HL-60/S4 treated with phorbol 12-myristate 13-acetate at 8.2 ng/mL for 4 days and 3 days (cell line): ENCODE results near the gene ARHGEF40.

ENCODE experiments used
- in situ Hi-C: fragments of 300-500 bp; cut with MboI; formaldehyde crosslinking; loops from 2 replicates; pipeline ENCODE4 v1.15.0; 2022; ENCODE audit warnings: low sequenced_read_pairs

Gene ARHGEF40

GRCh38 chr14:21096438-21096837 is 26.3 kb downstream of the ARHGEF40 start:
- in situ Hi-C loops = no loop called here

GRCh38 chr14:21096978-21097635 is 27.0 kb downstream of the ARHGEF40 start:
- in situ Hi-C loops = no loop called here

- in situ Hi-C loops = no loop called here
Observed at GRCh38 chr14:21097636-21098075, 27.6 kb downstream of the ARHGEF40 start.

GRCh38 chr14:21098076-21098891 is 28.2 kb downstream of the ARHGEF40 start, which contains the start of gene ZNF219:
ZNF219 (minus strand) TSS chr14:21098655; CDS start chr14:21093591, 5,064 bp downstream.
- in situ Hi-C loops = no loop called here

GRCh38 chr14:21098892-21099595 is 28.9 kb downstream of the ARHGEF40 start:
- in situ Hi-C loops = no loop called here

GRCh38 chr14:21099596-21099985 is 29.5 kb downstream of the ARHGEF40 start:
- in situ Hi-C loops = no loop called here

DNA sequence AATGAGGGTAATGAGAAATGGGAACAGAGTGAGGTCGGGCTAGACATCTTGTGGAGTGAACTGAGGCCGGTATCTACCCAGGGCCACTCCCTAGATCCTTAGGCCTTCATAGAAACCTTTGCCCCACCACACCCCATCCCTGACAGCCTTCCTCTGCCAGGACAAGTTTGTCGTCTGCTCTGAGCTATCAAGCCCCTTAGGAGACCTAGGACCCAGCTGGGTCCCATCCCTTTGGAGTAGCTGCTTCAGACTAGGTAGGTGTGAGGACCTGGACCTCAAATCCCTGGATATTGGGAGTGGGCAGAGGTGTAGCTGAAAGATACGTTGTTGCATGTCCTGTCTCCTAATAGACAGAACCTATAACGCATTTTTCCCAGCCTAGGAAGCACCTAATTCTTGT is 30.8 kb downstream of the ARHGEF40 start, which contains the start of gene TMEM253:
TSS of gene TMEM253 (plus strand) at position 136 of the 400 bp plus-strand sequence. CDS start 278 bp downstream, outside the sequence.
- in situ Hi-C loops = loop anchor here (5.0 kb wide), 1 partner anchor 89 kb away; no protein-coding TSS in a partner anchor

DNA sequence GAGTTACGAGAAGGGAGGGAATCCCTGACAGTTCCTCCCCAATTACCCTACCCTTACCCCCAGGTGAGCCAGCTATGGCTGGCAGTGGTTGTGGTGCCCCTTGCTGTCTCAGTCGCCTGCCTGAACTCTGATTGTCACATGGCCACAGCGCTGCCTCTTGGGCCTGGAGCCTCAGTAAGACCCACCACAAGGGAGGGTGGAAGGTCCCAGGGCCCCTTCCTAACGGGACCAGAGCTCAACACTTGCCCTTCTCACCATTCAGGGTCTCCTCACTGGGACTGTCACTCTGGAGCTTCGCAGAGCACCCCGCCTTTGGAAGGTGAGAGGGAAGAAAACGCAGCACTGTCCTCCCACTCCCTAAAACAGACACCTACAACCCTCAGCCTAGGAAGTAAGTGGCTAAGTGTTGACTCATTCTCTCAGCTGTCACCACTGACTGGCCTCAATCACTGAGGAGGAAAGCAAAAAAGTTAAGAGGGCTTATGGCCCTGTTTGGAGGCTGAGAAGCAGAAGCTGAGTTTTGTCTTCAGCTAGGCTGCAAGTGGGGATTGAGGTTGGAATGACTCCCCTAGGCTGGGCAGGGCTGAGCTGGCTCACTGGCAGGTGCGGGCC is 31.8 kb downstream of the ARHGEF40 start:
- in situ Hi-C loops = loop anchor here (5.0 kb wide), 1 partner anchor 90 kb away; no protein-coding TSS in a partner anchor

- in situ Hi-C loops = loop anchor here (5.0 kb wide), 1 partner anchor 90 kb away; no protein-coding TSS in a partner anchor
Observed at GRCh38 chr14:21102521-21103410, 32.7 kb downstream of the ARHGEF40 start.

DNA sequence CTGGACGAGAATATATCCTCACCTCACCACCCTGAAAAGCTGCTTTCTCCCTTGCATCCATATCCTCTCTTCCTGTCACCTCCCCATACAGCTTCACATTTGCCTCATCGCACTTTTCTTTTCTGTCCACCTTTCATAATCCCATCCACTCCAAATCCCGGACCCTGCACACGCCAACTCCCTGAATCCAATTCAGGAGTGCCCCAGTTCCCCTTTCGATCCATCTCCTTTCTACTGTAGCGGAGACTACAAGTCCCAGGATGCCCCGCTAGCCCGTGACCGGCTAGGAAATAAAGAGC is 33.3 kb downstream of the ARHGEF40 start:
- in situ Hi-C loops = loop anchor here (5.0 kb wide), 1 partner anchor 91 kb away; no protein-coding TSS in a partner anchor

GRCh38 chr14:21103710-21104447 is 33.8 kb downstream of the ARHGEF40 start:
- in situ Hi-C loops = loop anchor here (5.0 kb wide), 1 partner anchor 92 kb away; no protein-coding TSS in a partner anchor

GRCh38 chr14:21104448-21105060 is 34.5 kb downstream of the ARHGEF40 start:
- in situ Hi-C loops = loop anchor here (5.0 kb wide), 1 partner anchor 92 kb away; no protein-coding TSS in a partner anchor

DNA sequence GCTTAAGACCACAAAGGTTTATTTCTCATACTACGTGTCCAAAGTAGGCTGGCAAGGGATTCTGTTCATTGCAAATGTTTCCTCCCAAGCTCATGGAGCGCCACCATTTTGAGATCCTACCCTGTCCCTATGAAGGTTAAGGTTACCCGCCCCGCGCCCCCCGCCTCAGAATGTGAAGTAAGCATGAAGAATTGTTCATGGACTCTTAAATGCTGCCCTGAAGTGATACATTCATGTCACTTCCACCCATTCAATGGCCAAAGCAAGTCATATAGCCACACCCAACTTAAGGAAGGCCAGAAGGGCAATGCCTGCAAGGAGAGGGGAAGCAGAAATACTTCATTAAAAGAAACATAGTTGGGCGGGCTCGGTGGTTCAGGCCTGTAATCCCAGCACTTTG is 35.0 kb downstream of the ARHGEF40 start:
- in situ Hi-C loops = no loop called here

DNA sequence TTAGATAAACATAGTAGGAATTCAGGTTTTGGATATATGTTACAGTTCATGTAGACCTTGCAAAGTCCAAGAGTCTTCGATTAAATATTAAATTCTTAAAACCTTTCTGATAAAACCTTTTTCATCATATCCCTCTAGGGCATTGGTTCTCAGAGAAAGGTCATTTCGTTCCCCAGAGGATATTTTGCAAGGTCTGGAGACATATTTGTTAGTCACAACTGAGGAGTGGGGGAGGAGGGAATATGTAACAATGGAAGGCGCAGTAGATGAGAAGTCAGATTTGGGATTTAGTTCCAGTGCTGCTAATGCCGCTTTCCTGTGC is 36.0 kb downstream of the ARHGEF40 start:
- in situ Hi-C loops = no loop called here

DNA sequence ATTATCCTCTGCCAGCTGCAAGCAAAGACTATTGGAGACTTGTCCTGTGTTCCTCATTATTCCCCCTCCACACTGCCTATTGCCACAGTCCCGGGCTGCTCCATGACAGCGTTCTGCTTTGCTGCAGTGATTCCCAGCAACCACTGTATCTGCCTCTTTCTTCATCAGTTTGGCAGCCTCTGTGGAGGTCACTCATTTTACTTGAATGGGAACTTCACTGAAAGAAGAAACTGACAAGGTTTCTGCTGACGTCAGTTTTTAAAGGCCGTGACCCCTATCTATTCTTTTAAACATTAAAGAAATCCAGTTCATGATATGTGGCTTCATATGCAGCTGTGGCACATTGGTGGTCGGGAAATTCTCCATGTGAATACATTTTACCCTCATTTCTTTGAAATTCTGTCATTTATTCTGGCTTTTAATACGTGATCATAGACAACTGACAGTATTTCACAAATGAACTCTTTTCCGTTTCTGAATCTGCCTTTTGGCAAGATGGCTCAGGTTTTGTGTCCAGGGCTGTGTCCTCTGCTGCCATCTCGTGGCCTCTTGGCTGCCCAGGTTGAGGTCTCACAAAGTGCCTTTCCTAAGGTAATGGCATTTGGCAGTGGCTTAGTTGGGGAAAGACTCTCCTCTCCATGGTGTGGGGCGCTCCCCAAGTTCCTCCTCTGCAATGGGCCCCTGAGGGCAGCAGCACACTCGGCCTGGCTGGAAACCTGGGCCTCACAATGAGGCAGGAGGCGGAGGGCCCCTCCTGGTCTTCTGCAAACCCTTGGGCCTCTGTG is 36.6 kb downstream of the ARHGEF40 start:
- in situ Hi-C loops = no loop called here

DNA sequence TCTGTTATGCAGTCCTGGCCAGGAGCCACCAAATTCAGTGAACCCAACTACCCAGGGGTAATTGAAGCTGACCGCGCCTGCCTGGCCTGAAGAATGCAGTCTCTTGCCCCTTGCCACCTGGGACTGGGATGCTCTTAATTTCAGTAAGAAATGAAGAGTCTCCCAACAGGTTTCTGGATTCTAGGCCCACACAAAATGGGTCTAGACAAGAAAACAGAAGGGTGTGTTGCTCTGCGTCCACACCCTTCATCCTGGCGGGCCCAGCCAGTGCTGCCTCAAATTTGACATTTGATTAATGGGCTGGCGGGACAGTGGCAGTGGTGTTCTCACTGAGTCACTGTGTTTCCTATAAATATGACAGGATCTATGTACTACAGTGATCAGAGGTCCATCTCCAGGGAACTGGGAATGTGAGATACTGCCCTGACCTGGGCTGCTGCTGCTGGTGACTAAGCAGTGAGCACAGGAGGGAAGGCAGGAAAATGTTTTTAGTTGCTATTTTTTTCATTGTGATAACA is 37.2 kb downstream of the ARHGEF40 start:
- in situ Hi-C loops = no loop called here

DNA sequence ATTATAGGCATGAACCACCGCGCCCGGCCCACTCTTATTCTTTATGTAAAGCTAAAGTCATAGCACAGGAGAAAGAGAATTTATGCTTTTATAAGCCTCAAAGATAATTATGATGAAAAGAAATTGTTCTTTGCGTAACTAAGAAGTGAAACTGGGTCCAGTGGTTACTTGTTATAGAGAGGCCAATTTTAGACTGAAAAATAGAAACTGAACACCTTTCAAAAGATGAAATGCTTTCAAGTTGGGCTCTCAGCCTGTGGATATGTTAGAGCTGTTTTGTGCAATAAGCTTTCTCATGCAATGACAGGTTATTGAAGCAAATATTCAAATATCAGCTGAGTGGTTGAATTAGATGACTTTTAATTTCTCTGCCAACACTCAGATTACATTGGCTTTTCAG is 38.7 kb downstream of the ARHGEF40 start:
- in situ Hi-C loops = no loop called here
